H1 (cell line): ENCODE data around the gene FAM50B. TPM values are rescaled to one million over a fixed set of nuclear protein-coding genes. Genes with fewer than 3 reads are reported as not detected.

ENCODE experiments used
- CEBPB ChIP-seq: IDR thresholded peaks from 2 replicates; pipeline ENCODE4 v1.6.1; 2012; ENCODE audit warnings: low read depth, low read length
- CHD2 ChIP-seq: IDR thresholded peaks from 2 replicates; pipeline ENCODE4 v1.6.1; 2012; ENCODE audit warnings: low read length, improper control_type of control experiment
- CREB1 ChIP-seq: IDR thresholded peaks from 2 replicates; pipeline ENCODE4 v1.6.1; 2012; ENCODE audit warnings: inconsistent platforms
- EZH2 ChIP-seq: fragments of 200-600 bp; sonication (generic); IDR thresholded peaks from 2 replicates; pipeline ENCODE4 v1.7.1; 2012; ENCODE audit warnings: low read depth, mild to moderate bottlenecking, moderate library complexity, low read length, inconsistent platforms; ENCODE audit not compliant: severe bottlenecking
- HDAC6 ChIP-seq: IDR thresholded peaks from one replicate; pipeline ENCODE4 v1.7.1; 2012; ENCODE audit warnings: low read depth, mild to moderate bottlenecking, inconsistent platforms, low read length, moderate library complexity
- PHF8 ChIP-seq: fragments of 200-600 bp; sonication (generic); conservative IDR thresholded peaks from 2 replicates; pipeline ENCODE4 v1.7.1; 2012; ENCODE audit warnings: low read depth, mild to moderate bottlenecking, inconsistent platforms, low read length, moderate library complexity
- POLR2AphosphoS5 ChIP-seq: IDR thresholded peaks from 2 replicates; pipeline ENCODE4 v1.6.1; 2011; ENCODE audit warnings: low read depth, low read length
- RFX5 ChIP-seq: IDR thresholded peaks from 2 replicates; pipeline ENCODE4 v1.6.1; 2011; ENCODE audit warnings: low read depth, low read length, improper control_type of control experiment, borderline replicate concordance
- SAP30 ChIP-seq: fragments of 300-600 bp; sonication (generic); IDR thresholded peaks from 2 replicates; pipeline ENCODE4 v1.7.1; 2012; ENCODE audit warnings: low read length, moderate library complexity, mild to moderate bottlenecking, inconsistent platforms; ENCODE audit not compliant: insufficient read depth, insufficient replicate concordance
- SUZ12 ChIP-seq: fragments of 200-600 bp; sonication (generic); IDR thresholded peaks from 2 replicates; pipeline ENCODE4 v1.6.1; 2012; ENCODE audit warnings: mild to moderate bottlenecking, inconsistent platforms, low read length, moderate library complexity, mixed read lengths
- polyA plus RNA-seq, 7 experiments: library from polyadenylated mRNA; depleted of rRNA in 3 of 7; stranded (reverse) in 5 of 7; unstranded in 2 of 7; fragments of >200 nt in 5 of 7; fragments of 200-250 nt in 2 of 7; gene quantifications; 1 replicate in 5 of 7; 2 replicates in 1 of 7; 4 replicates in 1 of 7; pipeline versions ENCODE4 v1.2.1 to v1.2.3, GENCODE V29; 2011 to 2013; ENCODE audit warnings: missing spikeins in 2 of 7, mixed read lengths in 2 of 7
- total RNA-seq: library from RNA; stranded (reverse); fragmentation: NEBNext Ultra II Directional; extraction: Animal tissue kit (Norgen Biotek cat#: 25700); gene quantifications from 2 replicates; pipeline ENCODE4 v1.2.1, GENCODE V29; 2021
- TF ChIP-seq, protein P1 (sequence below): fragments of 300-600 bp; sonication (generic); IDR thresholded peaks from 2 replicates; pipeline ENCODE4 v1.7.1; 2012; ENCODE audit warnings: low read length, moderate library complexity, mild to moderate bottlenecking, inconsistent platforms; ENCODE audit not compliant: insufficient replicate concordance

FAM50B gene
- total and polyA plus RNA-seq, 2 of the 8 experiments (the other 6 are each of a cell fraction or from before 2014, with no cell fraction given), result 3.1 to 3.2 TPM

- TF ChIP-seq, protein P1, sequence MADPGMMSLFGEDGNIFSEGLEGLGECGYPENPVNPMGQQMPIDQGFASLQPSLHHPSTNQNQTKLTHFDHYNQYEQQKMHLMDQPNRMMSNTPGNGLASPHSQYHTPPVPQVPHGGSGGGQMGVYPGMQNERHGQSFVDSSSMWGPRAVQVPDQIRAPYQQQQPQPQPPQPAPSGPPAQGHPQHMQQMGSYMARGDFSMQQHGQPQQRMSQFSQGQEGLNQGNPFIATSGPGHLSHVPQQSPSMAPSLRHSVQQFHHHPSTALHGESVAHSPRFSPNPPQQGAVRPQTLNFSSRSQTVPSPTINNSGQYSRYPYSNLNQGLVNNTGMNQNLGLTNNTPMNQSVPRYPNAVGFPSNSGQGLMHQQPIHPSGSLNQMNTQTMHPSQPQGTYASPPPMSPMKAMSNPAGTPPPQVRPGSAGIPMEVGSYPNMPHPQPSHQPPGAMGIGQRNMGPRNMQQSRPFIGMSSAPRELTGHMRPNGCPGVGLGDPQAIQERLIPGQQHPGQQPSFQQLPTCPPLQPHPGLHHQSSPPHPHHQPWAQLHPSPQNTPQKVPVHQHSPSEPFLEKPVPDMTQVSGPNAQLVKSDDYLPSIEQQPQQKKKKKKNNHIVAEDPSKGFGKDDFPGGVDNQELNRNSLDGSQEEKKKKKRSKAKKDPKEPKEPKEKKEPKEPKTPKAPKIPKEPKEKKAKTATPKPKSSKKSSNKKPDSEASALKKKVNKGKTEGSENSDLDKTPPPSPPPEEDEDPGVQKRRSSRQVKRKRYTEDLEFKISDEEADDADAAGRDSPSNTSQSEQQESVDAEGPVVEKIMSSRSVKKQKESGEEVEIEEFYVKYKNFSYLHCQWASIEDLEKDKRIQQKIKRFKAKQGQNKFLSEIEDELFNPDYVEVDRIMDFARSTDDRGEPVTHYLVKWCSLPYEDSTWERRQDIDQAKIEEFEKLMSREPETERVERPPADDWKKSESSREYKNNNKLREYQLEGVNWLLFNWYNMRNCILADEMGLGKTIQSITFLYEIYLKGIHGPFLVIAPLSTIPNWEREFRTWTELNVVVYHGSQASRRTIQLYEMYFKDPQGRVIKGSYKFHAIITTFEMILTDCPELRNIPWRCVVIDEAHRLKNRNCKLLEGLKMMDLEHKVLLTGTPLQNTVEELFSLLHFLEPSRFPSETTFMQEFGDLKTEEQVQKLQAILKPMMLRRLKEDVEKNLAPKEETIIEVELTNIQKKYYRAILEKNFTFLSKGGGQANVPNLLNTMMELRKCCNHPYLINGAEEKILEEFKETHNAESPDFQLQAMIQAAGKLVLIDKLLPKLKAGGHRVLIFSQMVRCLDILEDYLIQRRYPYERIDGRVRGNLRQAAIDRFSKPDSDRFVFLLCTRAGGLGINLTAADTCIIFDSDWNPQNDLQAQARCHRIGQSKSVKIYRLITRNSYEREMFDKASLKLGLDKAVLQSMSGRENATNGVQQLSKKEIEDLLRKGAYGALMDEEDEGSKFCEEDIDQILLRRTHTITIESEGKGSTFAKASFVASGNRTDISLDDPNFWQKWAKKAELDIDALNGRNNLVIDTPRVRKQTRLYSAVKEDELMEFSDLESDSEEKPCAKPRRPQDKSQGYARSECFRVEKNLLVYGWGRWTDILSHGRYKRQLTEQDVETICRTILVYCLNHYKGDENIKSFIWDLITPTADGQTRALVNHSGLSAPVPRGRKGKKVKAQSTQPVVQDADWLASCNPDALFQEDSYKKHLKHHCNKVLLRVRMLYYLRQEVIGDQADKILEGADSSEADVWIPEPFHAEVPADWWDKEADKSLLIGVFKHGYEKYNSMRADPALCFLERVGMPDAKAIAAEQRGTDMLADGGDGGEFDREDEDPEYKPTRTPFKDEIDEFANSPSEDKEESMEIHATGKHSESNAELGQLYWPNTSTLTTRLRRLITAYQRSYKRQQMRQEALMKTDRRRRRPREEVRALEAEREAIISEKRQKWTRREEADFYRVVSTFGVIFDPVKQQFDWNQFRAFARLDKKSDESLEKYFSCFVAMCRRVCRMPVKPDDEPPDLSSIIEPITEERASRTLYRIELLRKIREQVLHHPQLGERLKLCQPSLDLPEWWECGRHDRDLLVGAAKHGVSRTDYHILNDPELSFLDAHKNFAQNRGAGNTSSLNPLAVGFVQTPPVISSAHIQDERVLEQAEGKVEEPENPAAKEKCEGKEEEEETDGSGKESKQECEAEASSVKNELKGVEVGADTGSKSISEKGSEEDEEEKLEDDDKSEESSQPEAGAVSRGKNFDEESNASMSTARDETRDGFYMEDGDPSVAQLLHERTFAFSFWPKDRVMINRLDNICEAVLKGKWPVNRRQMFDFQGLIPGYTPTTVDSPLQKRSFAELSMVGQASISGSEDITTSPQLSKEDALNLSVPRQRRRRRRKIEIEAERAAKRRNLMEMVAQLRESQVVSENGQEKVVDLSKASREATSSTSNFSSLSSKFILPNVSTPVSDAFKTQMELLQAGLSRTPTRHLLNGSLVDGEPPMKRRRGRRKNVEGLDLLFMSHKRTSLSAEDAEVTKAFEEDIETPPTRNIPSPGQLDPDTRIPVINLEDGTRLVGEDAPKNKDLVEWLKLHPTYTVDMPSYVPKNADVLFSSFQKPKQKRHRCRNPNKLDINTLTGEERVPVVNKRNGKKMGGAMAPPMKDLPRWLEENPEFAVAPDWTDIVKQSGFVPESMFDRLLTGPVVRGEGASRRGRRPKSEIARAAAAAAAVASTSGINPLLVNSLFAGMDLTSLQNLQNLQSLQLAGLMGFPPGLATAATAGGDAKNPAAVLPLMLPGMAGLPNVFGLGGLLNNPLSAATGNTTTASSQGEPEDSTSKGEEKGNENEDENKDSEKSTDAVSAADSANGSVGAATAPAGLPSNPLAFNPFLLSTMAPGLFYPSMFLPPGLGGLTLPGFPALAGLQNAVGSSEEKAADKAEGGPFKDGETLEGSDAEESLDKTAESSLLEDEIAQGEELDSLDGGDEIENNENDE, result no peak
- no peak for TF ChIP-seq CEBPB
- no peak for TF ChIP-seq CHD2
- no peak for TF ChIP-seq PHF8
- no peak for TF ChIP-seq HDAC6
- no peak for TF ChIP-seq SUZ12
- no peak for TF ChIP-seq EZH2
- TF ChIP-seq CREB1, result no peak
- TF ChIP-seq RFX5, result no peak
- TF ChIP-seq SAP30, result no peak
- TF ChIP-seq POLR2AphosphoS5, result no peak
Measured at GRCh38 chr6:3862038-3862437, 12.9 kb downstream of the FAM50B start (continued).
